Esophagus muscularis mucosa (tissue), 3 donors: ENCODE data around the gene TSC22D2.

Experiments used
- EP300 ChIP-seq: sonication (generic); formaldehyde crosslinking; IDR thresholded peaks from one replicate; pipeline ENCODE4 v1.6.1; 2017; ENCODE audit warnings: antibody characterized with exemption
- POLR2AphosphoS5 ChIP-seq, 2 donors: sonication (generic); formaldehyde crosslinking; IDR thresholded peaks; one replicate each; pipeline ENCODE4 v1.6.1; 2017; ENCODE audit warnings: antibody characterized with exemption in 2 of 2

GRCh38 chr3:150401285-150401684, 6.8 kb upstream of the TSC22D2 start:
- TF ChIP-seq POLR2AphosphoS5 (IDR thresholded peaks at IDR 0.05) (no peak), EP300 (no peak)
